Sigmoid colon (tissue), 7 donors: ENCODE data around the gene SERINC5. TPM values are rescaled to one million over a fixed set of nuclear protein-coding genes. Genes with fewer than 3 reads are reported as not detected.

ENCODE experiments used
- DNase-seq: peaks from one replicate; pipeline ENCODE4 v3.0.0-alpha.2; 2019
- H3K27ac ChIP-seq, 4 donors: fragments of 200-600 bp; sonication (generic); one replicate each; pipeline ENCODE4 v1.5.1; 2016 to 2019; ENCODE audit warnings: mild to moderate bottlenecking in 1 of 4
- H3K27me3 ChIP-seq, 3 donors: fragments of 200-600 bp; sonication (generic); one replicate each; pipeline ENCODE4 v1.5.1; 2019; ENCODE audit warnings: mild to moderate bottlenecking in 1 of 3
- H3K36me3 ChIP-seq, 4 donors: fragments of 200-600 bp; sonication (generic); one replicate each; pipeline ENCODE4 v1.5.1; 2016 to 2019
- H3K4me1 ChIP-seq, 4 donors: fragments of 200-600 bp; sonication (generic); one replicate each; pipeline ENCODE4 v1.5.1; 2017 to 2019
- H3K4me3 ChIP-seq, 4 donors: fragments of 200-600 bp; sonication (generic); one replicate each; pipeline ENCODE4 v1.5.1; 2017 to 2019; ENCODE audit warnings: mild to moderate bottlenecking in 2 of 4, moderate library complexity in 1 of 4
- H3K9me3 ChIP-seq, 4 donors: fragments of 200-600 bp in 3 of 4; sonication (generic) in 3 of 4; one replicate each; pipeline versions ENCODE4 v1.5.1 to v1.6.1; 2013 to 2019
- EP300 ChIP-seq, 4 donors: sonication (generic); formaldehyde crosslinking; IDR thresholded peaks; one replicate each; pipeline ENCODE4 v1.6.1; 2017; ENCODE audit warnings: antibody characterized with exemption in 4 of 4
- POLR2A ChIP-seq, 2 donors: fragments of 450-650 bp; IDR thresholded peaks; one replicate each; pipeline ENCODE4 v1.6.1; 2016; ENCODE audit warnings: antibody characterized with exemption in 2 of 2, mild to moderate bottlenecking in 2 of 2, moderate library complexity in 2 of 2
- POLR2AphosphoS5 ChIP-seq, 4 donors: sonication (generic); formaldehyde crosslinking; IDR thresholded peaks; one replicate each; pipeline ENCODE4 v1.6.1; 2017; ENCODE audit warnings: antibody characterized with exemption in 4 of 4
- WGBS, 2 donors: extraction: QIAGEN DNeasy Blood & Tissue Kit; methylation state at CpG; one replicate each; pipeline ENCODE4 v1.1.7; 2013; 5-methylcytosine and 5-hydroxymethylcytosine counted together
- intact Hi-C: fragments of 100-400 bp; cut with DNase I; formaldehyde crosslinking; loops from one replicate; pipeline ENCODE4 v1.15.1; 2023
- polyA plus RNA-seq, 3 donors: library from polyadenylated mRNA; stranded (reverse); fragments of 200-250 nt; gene quantifications; one replicate each; pipeline ENCODE4 v1.2.3, GENCODE V29; 2013
- total RNA-seq, 4 donors: library from RNA; depleted of rRNA; stranded (reverse); fragments of >200 nt; gene quantifications; one replicate each; pipeline ENCODE4 v1.1.0, GENCODE V29; 2016
- TF ChIP-seq, protein P1 (sequence below), 4 experiments: fragments of 450-650 bp in 3 of 4; fragments of 200-600 bp in 1 of 4; IDR thresholded peaks; one replicate each; pipeline ENCODE4 v1.5.1; 2016 to 2019; ENCODE audit warnings: antibody characterized with exemption in 4 of 4, mild to moderate bottlenecking in 3 of 4, moderate library complexity in 2 of 4
- donor health status: healthy with polysubstance abuse.
- donor health status: Bipolar disorder and iron deficiency.
- donor health status: healthy.

Gene SERINC5
- total and polyA plus RNA-seq, 7 donors = 3.6 to 25.9 (median 9.6) TPM

- intact Hi-C loops = no loop called here
- Histone ChIP-seq H3K4me1 (peaks cover 0 to 20% (median 8%) of the 10 kb centered on the region in 4 donors), H3K9me3 (no peaks in the 10 kb centered on the region), H3K36me3 (no peaks in the 10 kb centered on the region), H3K27me3 (no peaks in the 10 kb centered on the region), H3K4me3 (no peak overlapping the region), H3K27ac (no peak overlapping the region)
- no peak for TF ChIP-seq POLR2A (IDR thresholded peaks at IDR 0.05)
- TF ChIP-seq EP300 (IDR thresholded peaks at IDR 0.05) = no peak
- DNase-seq = no peak
- WGBS, 2 donors = 76 to 79% methylated on average over 6 of the region's 6 CpGs
Observed at GRCh38 chr5:80225934-80226326, 29.9 kb downstream of the SERINC5 start.

DNA sequence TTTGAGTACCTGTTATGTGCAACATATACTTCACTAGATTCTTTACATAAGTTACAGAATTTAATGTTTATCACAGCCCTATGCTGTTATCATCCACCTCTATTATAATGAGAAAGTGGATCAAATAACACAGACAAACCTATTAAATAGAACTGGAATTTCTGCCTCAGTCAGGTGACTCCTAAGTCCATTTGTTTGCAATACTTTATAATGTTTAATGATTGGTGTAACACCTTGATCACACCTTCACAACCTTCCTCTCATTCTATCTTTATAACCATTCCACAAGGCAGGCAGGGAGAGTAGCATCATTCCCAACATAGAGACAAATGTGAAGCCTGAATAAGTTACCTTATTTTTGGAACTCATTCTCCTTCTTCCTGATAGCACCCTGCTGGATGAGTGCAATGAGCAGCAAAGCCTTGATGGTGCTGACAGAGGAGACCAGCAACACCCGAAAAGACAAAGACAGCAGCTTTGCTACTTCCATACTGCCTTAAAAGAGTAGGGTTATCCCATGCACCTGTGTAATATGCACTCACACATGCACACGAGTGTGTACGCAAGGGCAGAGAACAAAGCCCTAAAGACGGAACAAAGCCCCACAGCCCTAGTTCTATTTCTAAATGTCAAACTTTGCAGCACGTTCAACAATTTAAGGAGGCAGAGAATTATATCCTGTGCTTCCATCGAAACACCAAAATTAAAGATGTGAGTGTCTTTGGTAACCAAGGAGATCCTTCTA, 30.5 kb downstream of the SERINC5 start:
- no peak overlapping the region for H3K4me3 ChIP-seq
- intact Hi-C loops = no loop called here
- no peak for DNase-seq
- peaks cover 0 to 14% (median 5%) of the 10 kb centered on the region in 4 donors for H3K4me1 ChIP-seq
- no peak overlapping the region for H3K27ac ChIP-seq
- WGBS, 2 donors = 36 to 62% methylated on average over 6 of the region's 6 CpGs
- no peaks in the 10 kb centered on the region for H3K9me3 ChIP-seq
- no peaks in the 10 kb centered on the region for H3K36me3 ChIP-seq
- H3K27me3 ChIP-seq = no peaks in the 10 kb centered on the region
- TF ChIP-seq POLR2AphosphoS5 (IDR thresholded peaks at IDR 0.05) (no peak), POLR2A (IDR thresholded peaks at IDR 0.05) (no peak), EP300 (IDR thresholded peaks at IDR 0.05) (no peak)
- TF ChIP-seq, protein P1, sequence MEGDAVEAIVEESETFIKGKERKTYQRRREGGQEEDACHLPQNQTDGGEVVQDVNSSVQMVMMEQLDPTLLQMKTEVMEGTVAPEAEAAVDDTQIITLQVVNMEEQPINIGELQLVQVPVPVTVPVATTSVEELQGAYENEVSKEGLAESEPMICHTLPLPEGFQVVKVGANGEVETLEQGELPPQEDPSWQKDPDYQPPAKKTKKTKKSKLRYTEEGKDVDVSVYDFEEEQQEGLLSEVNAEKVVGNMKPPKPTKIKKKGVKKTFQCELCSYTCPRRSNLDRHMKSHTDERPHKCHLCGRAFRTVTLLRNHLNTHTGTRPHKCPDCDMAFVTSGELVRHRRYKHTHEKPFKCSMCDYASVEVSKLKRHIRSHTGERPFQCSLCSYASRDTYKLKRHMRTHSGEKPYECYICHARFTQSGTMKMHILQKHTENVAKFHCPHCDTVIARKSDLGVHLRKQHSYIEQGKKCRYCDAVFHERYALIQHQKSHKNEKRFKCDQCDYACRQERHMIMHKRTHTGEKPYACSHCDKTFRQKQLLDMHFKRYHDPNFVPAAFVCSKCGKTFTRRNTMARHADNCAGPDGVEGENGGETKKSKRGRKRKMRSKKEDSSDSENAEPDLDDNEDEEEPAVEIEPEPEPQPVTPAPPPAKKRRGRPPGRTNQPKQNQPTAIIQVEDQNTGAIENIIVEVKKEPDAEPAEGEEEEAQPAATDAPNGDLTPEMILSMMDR (IDR thresholded peaks at IDR 0.05) = no peak

DNA sequence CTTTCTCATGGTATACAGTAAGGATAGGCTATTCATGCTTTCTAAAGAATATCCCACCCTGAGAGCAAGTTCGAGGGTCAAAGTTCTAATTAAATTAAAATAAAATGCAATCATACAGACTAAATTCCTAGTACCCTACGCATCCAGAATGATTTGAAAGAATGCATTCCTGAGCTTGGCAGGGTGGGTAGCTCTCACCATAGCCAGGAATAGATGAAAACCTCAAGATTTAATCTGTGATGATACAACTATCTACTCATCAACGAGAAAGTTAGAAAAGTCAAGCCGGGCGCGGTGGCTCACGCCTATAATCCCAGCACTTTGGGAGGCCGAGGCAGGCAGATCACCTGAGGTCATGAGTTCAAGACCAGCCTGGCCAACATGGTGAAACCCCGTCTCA, 32.3 kb downstream of the SERINC5 start:
- no peak for TF ChIP-seq EP300 (IDR thresholded peaks at IDR 0.05)
- TF ChIP-seq POLR2AphosphoS5 (IDR thresholded peaks at IDR 0.05) = no peak
- no peak for TF ChIP-seq POLR2A (IDR thresholded peaks at IDR 0.05)
- TF ChIP-seq, protein P1 (IDR thresholded peaks at IDR 0.05) = no peak
- no peak for DNase-seq
- Histone ChIP-seq H3K27me3 (no peaks in the 10 kb centered on the region), H3K4me1 (peaks cover 0 to 11% (median 5%) of the 10 kb centered on the region in 4 donors), H3K36me3 (no peaks in the 10 kb centered on the region), H3K4me3 (no peak overlapping the region), H3K27ac (no peak overlapping the region), H3K9me3 (no peaks in the 10 kb centered on the region)
- intact Hi-C loops = no loop called here
- WGBS, 2 donors = 82 to 89% methylated on average over 9 of the region's 9 CpGs

GRCh38 chr5:80220245-80220897, 35.5 kb downstream of the SERINC5 start:
- Histone ChIP-seq H3K9me3 (no peaks in the 10 kb centered on the region), H3K27ac (no peak overlapping the region), H3K4me1 (peaks cover 0 to 26% (median 10%) of the 10 kb centered on the region in 4 donors), H3K27me3 (no peaks in the 10 kb centered on the region), H3K4me3 (no peak overlapping the region), H3K36me3 (no peaks in the 10 kb centered on the region)
- intact Hi-C loops = no loop called here
- WGBS, 2 donors = 72 to 90% methylated on average over 5 of the region's 5 CpGs
- no peak for TF ChIP-seq POLR2AphosphoS5 (IDR thresholded peaks at IDR 0.05)
- no peak for TF ChIP-seq EP300 (IDR thresholded peaks at IDR 0.05)
- TF ChIP-seq, protein P1 (IDR thresholded peaks at IDR 0.05) = no peak
- no peak for TF ChIP-seq POLR2A (IDR thresholded peaks at IDR 0.05)
- no peak for DNase-seq

DNA sequence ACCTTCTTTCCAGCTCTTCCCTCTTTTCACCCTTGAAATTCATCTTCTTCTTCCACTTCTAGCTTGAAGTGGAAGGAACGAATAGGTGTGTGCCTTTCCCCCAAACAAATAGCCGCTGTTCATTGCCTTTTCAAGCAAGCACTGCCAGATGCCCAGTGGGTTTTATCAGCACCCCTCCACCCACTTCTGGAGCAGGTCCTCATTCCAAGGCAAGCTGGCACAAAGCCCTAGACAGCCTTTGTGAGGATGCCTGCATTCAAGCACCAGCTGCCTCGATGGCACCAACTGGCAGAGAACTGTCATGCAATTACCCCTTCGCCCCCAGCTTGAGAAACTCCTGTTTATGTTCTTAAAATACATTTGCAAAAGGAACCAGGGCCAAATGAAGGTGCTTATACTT, 36.5 kb downstream of the SERINC5 start:
- no peaks in the 10 kb centered on the region for H3K36me3 ChIP-seq
- intact Hi-C loops = loop anchor here (5.0 kb wide), 1 partner anchor 33 kb away; no protein-coding TSS in a partner anchor
- H3K27ac ChIP-seq = no peak overlapping the region
- H3K27me3 ChIP-seq = no peaks in the 10 kb centered on the region
- H3K4me3 ChIP-seq = no peak overlapping the region
- H3K4me1 ChIP-seq = peaks cover 0 to 26% (median 10%) of the 10 kb centered on the region in 4 donors
- WGBS, 2 donors = 58 to 88% methylated on average over 4 of the region's 4 CpGs
- no peaks in the 10 kb centered on the region for H3K9me3 ChIP-seq
- DNase-seq = no peak
- no peak for TF ChIP-seq POLR2A (IDR thresholded peaks at IDR 0.05)
- no peak for TF ChIP-seq POLR2AphosphoS5 (IDR thresholded peaks at IDR 0.05)
- TF ChIP-seq, protein P1 (IDR thresholded peaks at IDR 0.05) = no peak
- TF ChIP-seq EP300 (IDR thresholded peaks at IDR 0.05) = no peak
